Keratinocyte (primary cell): ENCODE measurements around the gene PUM1.

ENCODE experiments used
- CTCF ChIP-seq, 3 experiments: IDR thresholded peaks in 1 of 3; conservative IDR thresholded peaks in 1 of 3; optimal IDR thresholded peaks in 1 of 3; 2 replicates in 2 of 3; 3 replicates in 1 of 3; pipeline versions ENCODE3 to v1.5.1; 2011; ENCODE audit warnings: low read length in 3 of 3, mild to moderate bottlenecking in 3 of 3, moderate library complexity in 2 of 3, control low read depth in 1 of 3, inconsistent platforms in 1 of 3; ENCODE audit not compliant: insufficient read depth in 2 of 3; ENCODE audit errors: extremely low read depth in 1 of 3
- EZH2 ChIP-seq: IDR thresholded peaks from one replicate; pipeline ENCODE4 v1.6.1; 2012; ENCODE audit warnings: inconsistent platforms, mild to moderate bottlenecking, low read length, moderate library complexity

- no peak for TF ChIP-seq CTCF (optimal IDR thresholded peaks at IDR 0.05 in 1 of 3, IDR thresholded peaks at IDR 0.05 in 1 of 3, conservative IDR thresholded peaks at IDR 0.05 in 1 of 3; ENCODE audit: extremely low read depth in 1 of 3, insufficient read depth in 2 of 3, low read length in 3 of 3)
- TF ChIP-seq EZH2 = peak; percentile 51
Observed at GRCh38 chr1:30907481-30908315, 157.8 kb downstream of the PUM1 start.
